Natural killer cell (primary cell): ENCODE measurements around the gene CCR8. TPM values are rescaled to one million over a fixed set of nuclear protein-coding genes. Genes with fewer than 3 reads are reported as not detected.

Experiments used
- ATAC-seq, 3 donors: fragments of 150-1000 bp in 2 of 3; fragments of 200-7000 bp in 1 of 3; cut with Tn5 transposase; 1 replicate in 1 of 3; 2 replicates in 2 of 3; pipeline ENCODE4 v1.10.0; 2021; ENCODE audit warnings: mild to moderate bottlenecking in 2 of 3, moderate library complexity in 2 of 3
- DNase-seq, 2 donors: peaks; one replicate each; pipeline versions ENCODE4 v3.0.0 to v3.0.0-alpha.2; 2013 to 2021; ENCODE audit warnings: mixed read lengths in 1 of 2
- H3K27ac ChIP-seq: one replicate; pipeline ENCODE4 v1.5.1; 2013; ENCODE audit warnings: mild to moderate bottlenecking, low read length
- H3K27me3 ChIP-seq: one replicate; pipeline ENCODE4 v1.6.1; 2013; ENCODE audit warnings: low read length; ENCODE audit not compliant: control insufficient read depth, insufficient read depth
- H3K36me3 ChIP-seq: one replicate; pipeline ENCODE4 v1.6.1; 2013; ENCODE audit warnings: low read length; ENCODE audit not compliant: control insufficient read depth, insufficient read depth
- H3K4me1 ChIP-seq: one replicate; pipeline ENCODE4 v1.6.1; 2013; ENCODE audit warnings: low read length; ENCODE audit not compliant: control insufficient read depth, insufficient read depth
- H3K4me3 ChIP-seq: one replicate; pipeline ENCODE4 v1.5.1; 2013; ENCODE audit warnings: low read length
- H3K9me3 ChIP-seq: one replicate; pipeline ENCODE4 v1.6.1; 2013; ENCODE audit warnings: low read length; ENCODE audit not compliant: control insufficient read depth, insufficient read depth
- H3K27ac Mint-ChIP-seq, 2 donors: one replicate each; pipeline ENCODE4 v1.8.0; 2022; ENCODE audit warnings: mild to moderate bottlenecking in 2 of 2, mixed read lengths in 2 of 2, moderate library complexity in 1 of 2
- H3K27me3 Mint-ChIP-seq, 2 donors: one replicate each; pipeline ENCODE4 v1.8.0; 2022; ENCODE audit warnings: low read depth in 2 of 2, mixed read lengths in 2 of 2
- H3K36me3 Mint-ChIP-seq: one replicate; pipeline ENCODE4 v1.8.0; 2022; ENCODE audit warnings: mixed read lengths
- H3K4me1 Mint-ChIP-seq, 2 donors: one replicate each; pipeline ENCODE4 v1.8.0; 2022; ENCODE audit warnings: mixed read lengths in 2 of 2
- H3K4me3 Mint-ChIP-seq: one replicate; pipeline ENCODE4 v1.8.0; 2022; ENCODE audit warnings: mild to moderate bottlenecking, moderate library complexity, mixed read lengths
- H3K9me3 Mint-ChIP-seq, 2 donors: one replicate each; pipeline ENCODE4 v1.8.0; 2022; ENCODE audit warnings: mixed read lengths in 2 of 2
- CTCF ChIP-seq: fragments of 200-600 bp; IDR thresholded peaks from one replicate; pipeline ENCODE4 v1.8.0; 2022; ENCODE audit warnings: antibody characterized with exemption
- WGBS: methylation state at CpG from one replicate; pipeline ENCODE4 v1.1.7; 2013; ENCODE audit warnings: missing lambda C conversion rate; ENCODE audit not compliant: insufficient coverage; 5-methylcytosine and 5-hydroxymethylcytosine counted together
- intact Hi-C: fragments of 100-400 bp; cut with micrococcal nuclease; formaldehyde crosslinking; loops from one replicate; pipeline ENCODE4 v1.14.2; 2022
- total RNA-seq, 4 donors: library from RNA; stranded (reverse); fragments of 120-200 nt in 1 of 4; gene quantifications; one replicate each; pipeline versions ENCODE4 v1.2.3 to v1.2.4, GENCODE V29; 2013 to 2022

The CCR8 gene
- total RNA-seq, 3 donors from 2014 or later (not counting 1 experiment from before 2014, with no cell fraction given): 0.35 TPM; not detected in 2

DNA sequence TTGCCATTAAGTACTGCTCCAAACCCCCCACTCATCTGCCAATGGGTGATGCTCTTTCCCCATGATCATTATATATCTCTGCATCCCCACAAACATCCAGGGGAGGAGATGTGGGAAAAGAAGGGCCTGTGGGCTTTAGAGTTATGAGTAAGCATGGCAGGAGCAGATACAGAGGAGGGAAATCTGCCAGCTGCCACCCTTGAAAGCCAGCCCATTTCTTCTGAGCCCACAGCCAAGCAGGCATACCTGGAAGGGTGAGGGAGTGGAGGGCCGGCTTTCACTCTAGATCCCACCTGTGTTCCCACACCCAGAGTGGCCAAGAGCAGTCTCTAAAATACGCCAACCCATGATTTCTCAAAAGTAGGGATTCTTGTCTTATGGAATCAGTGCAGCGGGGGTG is 51.9 kb downstream of the CCR8 start:
- H3K27ac Mint-ChIP-seq: peak overlapping the region in 1 of 2 donors; percentile 99
- Histone ChIP-seq H3K27ac (no peak overlapping the region), H3K9me3 (no peaks in the 10 kb centered on the region), H3K36me3 (no peaks in the 10 kb centered on the region), H3K4me3 (no peak overlapping the region), H3K27me3 (no peaks in the 10 kb centered on the region), H3K4me1 (peaks cover 40% of the 10 kb centered on the region)
- no peaks in the 10 kb centered on the region for H3K27me3 Mint-ChIP-seq
- ATAC-seq (no peak), DNase-seq (no peak)
- WGBS: 100% methylated on average over 1 of the region's 3 CpGs
- intact Hi-C loops: loop anchor here (5.0 kb wide), 1 partner anchor 329 kb away; the partner anchor contains the start of genes SCN11A and WDR48
- H3K9me3 Mint-ChIP-seq: no peaks in the 10 kb centered on the region
- no peak overlapping the region for H3K4me3 Mint-ChIP-seq
- no peaks in the 10 kb centered on the region for H3K36me3 Mint-ChIP-seq
- no peak for TF ChIP-seq CTCF
- peaks cover 28 to 36% of the 10 kb centered on the region in 2 donors for H3K4me1 Mint-ChIP-seq

Other genes starting within 250 kb of the CCR8 start
- 10 to 100 TPM; 20.2 to 21.3 (median 20.8) TPM for gene GORASP1, start 222.1 kb upstream of the CCR8 start, total RNA-seq
- 1 to 10 TPM; 2.1 to 3.9 (median 2.4) TPM for gene TTC21A, start 222.0 kb upstream of the CCR8 start, total RNA-seq
- 100 to 1,000 TPM; 208 to 300 (median 253) TPM for gene CSRNP1, start 176.1 kb upstream of the CCR8 start, total RNA-seq
- under 1 TPM; 0.14 to 0.40 (median 0.24) TPM for gene XIRP1, start 137.1 kb upstream of the CCR8 start, total RNA-seq
- gene CX3CR1, start 49.7 kb upstream of the CCR8 start, total RNA-seq: 100 to 1,000 TPM; 203 to 459 (median 405) TPM
- 10 to 100 TPM; 40.0 to 44.7 (median 41.7) TPM for gene SLC25A38, start 53.7 kb downstream of the CCR8 start, total RNA-seq
- gene RPSA, start 77.0 kb downstream of the CCR8 start, total RNA-seq: 100 to 1,000 TPM; 737 to 921 (median 821) TPM
- gene MOBP, start 138.0 kb downstream of the CCR8 start, total RNA-seq: not detected